HG03095 (cell line): ENCODE data around the gene AFAP1.

Source experiments
- ATAC-seq: cut with Tn5 transposase; IDR thresholded peaks from one replicate; pipeline ENCODE4 v1.9.1; 2021; ENCODE audit warnings: moderate library complexity; ENCODE audit not compliant: unreplicated experiment

Gene AFAP1

DNA sequence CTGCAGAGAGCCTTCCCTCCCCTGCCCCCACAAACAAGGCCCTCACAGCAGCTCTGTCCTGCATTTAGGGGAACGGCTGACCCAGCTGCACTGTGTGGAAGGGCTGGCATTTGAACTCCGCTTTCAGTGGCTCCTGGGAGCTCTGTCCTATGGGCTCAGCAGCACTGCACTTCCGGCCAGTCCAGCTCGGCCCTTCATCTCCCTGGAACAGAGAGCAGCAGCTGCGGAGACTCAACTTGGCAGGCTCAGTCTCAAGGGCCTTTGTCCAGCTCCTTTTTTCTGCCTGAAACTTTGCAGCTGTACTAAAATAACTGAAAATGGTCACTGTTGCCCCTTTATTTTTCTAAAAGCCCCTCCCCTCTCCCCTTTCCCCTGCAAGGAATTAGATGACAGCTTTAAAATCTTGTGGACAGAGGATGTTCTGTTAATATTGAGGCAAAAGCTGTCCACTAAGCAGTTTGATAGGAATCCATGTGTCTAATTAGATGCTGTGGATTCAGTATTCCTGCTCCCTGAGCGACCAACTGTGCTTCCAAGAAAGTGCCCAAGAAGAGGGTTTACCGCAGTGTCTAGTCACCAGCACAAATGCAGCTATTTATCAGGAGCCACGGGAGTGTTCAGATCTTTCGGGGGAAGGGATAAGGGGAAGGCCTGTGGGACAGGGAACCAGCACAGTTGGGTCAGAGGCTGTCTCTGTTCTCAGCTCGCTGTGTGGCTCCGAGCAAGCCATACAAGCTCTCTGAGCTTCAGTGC lies 133.1 kb downstream of the AFAP1 start:
- ATAC-seq = no peak

DNA sequence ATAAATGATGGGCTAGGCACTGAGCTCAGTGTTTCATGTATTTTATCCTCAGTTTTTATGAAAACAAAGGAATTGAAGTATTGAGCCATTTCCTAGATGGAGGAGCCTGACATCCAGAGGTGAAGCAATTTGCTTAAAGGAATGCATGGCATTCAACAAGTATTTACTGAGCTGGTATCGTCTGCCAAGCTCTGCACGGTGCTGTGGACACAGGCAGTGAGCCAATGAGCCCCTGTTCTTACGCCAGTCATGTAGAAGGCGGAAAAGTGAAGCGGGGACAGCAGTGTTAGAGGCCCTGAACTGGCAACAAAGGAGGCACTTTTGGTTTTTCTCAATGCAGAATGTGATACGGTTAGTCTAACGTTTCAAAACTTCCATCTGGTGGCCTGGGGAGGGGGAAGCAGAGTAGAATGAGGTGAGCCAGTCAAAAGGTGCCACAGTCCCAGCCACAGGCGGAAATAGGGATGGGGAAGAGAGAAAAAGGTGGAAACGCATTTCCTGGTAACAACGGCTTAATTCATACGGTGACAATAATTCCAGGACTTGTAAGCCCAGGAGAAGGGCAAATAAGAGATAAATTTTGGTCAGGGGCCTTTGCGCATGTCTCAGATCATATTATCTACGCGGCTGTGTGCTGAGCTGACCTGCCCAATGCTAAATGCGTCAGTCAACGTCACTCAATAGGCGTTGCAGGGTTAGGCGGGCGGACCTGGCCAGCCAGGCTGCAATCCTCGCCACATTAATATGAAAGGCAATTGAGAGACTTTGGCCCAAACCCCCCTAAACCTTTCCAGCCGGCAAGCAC lies 133.9 kb downstream of the AFAP1 start:
- ATAC-seq = no peak

DNA sequence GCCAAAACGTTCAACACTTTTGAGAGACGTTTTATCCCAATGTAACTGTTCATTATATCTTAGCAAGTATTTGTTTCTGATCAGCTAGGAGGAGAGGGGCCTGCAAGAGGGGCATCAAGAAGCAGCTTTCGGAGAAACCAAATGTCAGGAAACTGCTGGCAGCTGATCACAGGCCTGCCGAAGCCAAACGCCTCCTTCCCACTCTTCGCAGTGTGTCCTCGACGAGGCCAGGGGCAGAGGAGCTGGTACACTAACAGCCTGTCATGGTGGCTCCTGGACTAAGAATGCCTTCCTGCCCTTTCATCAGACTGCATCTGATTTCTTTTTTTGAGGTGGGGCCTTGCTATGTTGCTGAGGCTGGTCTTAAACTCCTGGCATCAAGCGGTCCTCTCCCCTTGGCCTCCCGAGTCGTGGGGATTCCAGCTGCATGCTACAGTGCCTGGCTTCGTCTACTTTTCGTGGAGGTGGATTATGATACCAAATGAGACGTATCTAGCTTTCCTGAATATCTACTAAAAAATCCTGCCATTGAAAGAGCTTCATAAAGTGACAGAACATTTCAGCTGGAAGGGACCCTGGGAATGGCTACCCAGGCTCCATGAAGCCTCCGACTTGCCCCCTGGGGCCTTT lies 134.8 kb downstream of the AFAP1 start:
- no peak for ATAC-seq

DNA sequence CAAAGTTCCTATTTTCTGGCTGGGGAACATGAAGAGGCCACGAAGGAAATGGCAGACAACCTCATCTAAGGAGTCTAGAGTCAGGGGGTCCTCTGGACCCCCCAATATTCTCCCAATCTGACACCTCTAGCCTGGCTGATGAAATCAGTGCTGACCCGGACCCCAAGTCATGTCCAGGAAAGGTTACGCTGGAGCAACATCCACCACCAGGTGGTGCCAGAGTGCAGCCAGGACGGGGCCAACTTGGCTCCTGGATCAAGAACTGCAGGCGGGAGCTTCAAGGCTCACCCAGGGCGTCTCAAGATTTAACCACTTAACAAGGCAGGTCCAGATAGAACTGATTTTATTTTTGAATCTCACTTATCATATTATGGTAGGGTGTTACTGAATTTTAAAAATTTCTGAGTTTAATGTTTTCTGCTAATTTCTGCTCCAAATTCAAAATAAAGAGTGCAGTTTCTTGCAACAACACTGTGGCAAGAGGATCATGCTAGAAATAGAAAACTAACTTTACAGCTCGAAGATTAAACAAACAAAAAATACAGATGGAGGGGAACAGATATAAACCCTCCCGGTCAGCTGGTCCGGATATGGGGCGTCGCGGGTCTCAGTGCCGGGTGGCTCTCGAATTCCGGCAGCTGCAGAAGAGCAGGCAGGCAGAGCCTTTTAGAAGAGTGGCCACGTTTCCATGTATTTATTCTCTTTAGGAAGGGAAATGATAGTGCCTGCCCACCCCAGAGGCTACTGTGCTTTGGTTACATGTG lies 135.5 kb downstream of the AFAP1 start:
- no peak for ATAC-seq

DNA sequence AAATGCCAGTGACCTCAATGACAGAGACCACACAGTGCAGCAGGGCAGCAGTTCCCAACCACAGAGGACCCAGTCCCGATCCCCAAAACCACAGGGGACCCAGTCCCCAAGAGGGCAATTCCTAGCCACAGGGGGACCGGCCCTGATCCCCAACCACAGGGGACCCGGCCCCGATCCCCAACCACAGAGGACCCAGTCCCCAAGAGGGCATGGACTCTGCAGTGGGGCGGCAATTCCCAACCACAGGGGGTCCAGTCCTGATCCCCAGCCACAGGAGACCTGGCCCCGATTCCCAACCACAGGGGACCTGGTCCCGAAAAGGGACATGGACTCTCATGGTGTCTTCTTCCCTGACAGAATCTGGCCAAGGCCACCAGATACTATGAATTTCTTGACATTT lies 136.3 kb downstream of the AFAP1 start:
- no peak for ATAC-seq

DNA sequence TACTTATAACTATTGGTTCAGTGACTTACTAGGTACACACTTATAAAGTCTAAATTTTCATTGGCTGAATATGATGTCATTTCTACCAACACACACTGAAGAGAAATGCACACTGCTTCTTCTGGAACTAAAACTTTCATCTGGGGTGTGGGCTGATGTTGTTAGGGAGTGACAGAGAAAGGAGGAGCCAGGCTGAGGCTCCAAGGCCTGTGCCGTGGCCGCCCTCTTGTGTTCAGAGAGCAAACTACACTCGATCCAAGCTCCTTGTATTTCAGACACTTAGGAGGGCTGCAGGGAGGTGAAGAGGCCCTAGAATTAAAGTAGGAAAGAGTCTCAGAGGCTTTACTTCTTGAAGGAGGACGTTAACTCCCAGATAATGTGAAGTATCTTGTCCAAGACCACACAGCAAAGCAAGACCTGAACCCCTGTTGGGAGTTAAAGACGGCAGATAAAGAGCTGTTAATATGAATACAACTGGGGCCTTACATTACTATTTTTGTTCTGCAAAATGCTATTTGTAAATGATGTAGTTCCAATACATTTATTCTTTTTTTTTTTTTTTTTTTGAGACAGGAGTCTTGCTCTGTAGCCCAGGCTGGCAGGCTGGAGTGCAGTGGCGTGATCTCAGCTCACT lies 137.5 kb downstream of the AFAP1 start:
- peak; percentile 89 for ATAC-seq

DNA sequence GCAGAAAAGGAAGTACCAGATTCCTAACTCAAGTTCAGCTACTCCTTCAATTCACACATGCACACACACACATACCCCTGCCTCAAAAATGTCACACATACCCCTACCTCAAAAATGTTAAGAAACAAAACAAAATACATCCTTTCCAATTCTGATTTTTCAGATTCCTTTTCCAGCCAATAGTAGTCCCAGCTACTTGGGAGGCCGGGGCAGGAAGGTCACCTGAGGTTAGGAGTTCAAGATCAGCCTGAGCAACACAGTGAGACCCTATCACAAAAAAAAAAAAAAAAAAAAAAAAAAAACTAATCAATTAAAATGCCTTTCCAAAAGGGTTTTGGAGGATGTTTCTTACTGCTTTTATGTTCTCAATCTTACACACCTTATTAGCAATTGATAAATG lies 138.0 kb downstream of the AFAP1 start:
- ATAC-seq = no peak

DNA sequence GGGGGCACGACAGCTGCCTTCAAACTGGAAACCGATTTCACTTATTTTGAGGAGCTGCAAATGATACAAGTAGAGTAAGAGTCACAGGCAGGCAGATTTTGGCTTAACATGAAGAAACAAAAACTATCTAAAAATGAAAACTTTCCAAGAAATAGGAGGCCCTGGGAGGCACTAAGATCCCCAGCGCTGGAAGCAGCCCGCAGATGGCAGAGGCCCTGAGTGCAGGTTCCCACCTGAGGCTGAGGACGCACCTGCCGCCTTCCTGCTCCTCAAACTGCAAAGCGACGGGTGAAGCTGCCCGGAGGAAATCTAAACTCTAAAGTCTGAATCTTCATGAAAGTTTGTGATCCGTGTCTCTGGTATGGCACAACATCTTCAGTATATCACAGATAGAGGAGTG lies 138.7 kb downstream of the AFAP1 start:
- ATAC-seq = no peak

DNA sequence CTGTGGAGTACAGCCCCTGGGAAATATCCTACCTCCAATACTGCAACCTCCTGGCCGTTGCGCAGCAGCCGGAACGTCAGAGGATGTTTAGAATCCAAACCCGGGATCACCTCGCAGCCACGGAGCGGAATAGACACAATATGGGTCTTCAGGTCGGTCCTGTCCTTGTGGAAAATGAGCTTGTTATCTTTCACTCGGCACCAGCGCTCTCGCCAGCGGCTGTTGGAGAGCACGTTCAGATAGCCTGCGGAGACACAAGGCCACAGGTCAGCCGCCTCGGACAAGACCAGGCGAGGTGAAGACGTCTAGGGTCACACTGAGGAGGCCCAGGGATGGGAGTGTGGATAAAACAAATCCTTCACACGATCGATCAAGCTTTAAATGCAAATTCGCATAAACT lies 139.3 kb downstream of the AFAP1 start:
- ATAC-seq = no peak

DNA sequence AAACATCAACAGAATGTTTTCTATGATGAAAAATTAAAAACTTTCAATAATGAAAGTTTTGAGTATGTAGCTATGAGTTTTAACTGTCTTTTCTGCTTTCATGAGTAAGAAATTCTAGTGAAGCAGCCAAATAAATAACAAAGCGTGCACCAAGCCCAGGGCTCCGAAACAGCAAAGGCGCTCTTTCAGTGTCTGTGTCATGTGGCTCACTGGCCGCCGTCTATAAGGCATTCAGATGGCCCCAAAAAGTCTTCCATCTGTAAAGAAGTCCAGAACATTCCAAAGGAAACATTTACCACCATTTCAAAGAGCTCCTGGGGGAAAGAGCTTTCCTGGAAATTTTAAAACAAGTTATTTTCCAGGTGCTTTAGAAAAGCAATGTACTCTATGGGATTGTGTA lies 139.9 kb downstream of the AFAP1 start:
- no peak for ATAC-seq

DNA sequence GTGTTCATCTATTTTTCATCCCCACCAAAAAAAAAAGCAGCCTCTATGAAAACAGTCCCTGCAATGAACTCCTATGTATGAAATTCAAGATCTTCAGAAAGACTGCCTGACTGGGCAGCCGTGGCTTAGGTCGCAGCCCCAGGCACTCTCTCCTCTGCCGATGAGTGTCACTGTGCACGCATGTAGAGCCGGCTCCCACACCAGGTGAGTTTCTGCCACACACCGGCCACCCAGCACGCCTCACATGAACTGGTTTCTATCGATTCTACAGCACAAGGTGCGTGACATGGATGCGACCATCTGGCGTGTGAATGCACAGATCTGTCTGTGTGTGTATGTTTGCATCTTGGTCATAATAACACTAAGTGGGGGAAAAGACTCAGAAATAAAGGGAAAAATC lies 140.4 kb downstream of the AFAP1 start:
- no peak for ATAC-seq

DNA sequence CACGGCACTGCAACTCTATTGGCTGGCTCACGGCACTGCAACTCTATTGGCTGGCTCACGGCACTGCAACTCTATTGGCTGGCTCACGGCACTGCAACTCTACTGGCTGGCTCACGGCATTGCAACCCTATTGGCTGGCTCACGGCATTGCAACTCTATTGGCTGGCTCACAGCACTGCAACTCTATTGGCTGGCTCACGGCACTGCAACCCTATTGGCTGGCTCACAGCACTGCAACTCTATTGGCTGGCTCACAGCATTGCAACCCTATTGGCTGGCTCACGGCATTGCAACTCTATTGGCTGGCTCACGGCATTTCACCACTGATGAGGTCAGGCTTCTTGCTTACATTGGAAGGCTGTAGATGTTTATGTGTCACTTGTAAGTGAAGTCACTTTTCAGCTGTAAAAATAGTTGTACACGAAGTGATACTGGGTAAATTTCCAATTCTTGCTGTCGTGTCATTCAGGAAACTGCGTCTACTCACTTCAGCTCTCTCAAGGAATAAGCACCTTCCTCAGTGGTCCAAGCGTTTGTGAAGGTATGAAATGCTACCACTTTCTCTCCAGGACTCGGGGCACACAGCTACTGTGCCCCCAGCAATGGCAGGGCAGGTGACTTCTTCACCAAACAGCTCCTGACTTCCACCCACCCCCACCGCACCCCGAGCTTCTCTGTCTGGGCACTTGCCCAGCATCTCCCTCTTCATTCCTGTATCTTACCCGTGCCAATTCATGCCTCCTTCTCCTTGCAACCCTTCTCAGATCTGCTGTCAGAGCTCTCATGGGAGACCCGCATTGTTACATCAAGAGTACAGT lies 141.3 kb downstream of the AFAP1 start:
- no peak for ATAC-seq

DNA sequence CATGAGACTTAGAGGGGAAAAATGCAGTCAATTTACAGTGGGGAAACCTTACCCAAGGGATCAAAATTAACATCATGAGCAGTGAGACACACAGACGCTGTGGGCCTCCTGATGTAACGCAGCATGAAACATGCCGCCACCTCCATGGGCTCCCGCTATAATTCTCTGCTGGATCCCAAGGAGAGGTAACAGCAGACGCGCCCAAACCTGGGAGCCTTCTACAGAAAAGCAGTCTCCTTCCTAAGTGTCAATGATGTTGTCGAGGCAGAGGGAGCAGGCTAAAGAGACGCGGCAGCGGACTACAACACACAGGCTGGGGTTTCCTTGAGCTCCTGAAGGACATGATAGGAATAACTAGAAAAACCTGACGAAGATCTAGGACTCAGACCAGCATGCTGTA lies 142.3 kb downstream of the AFAP1 start:
- no peak for ATAC-seq

DNA sequence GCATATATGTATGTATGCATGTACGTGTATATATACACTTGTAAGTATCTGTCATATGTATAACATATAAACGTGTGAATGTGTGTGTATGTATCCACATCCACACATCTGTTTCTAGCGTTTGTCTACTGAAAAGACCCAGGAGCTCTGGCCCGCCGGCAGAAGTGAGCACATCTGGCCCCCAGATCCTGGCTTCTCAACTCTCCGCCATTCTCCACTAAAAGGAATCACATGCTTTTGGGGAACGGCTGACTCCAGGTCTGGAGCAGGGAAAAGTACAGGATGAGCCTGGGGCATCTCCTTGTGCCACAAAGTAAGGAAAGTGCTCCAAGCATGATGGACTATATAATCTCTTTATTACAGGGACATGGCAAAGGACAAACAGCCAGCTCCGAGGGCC lies 143.7 kb downstream of the AFAP1 start:
- ATAC-seq = no peak

DNA sequence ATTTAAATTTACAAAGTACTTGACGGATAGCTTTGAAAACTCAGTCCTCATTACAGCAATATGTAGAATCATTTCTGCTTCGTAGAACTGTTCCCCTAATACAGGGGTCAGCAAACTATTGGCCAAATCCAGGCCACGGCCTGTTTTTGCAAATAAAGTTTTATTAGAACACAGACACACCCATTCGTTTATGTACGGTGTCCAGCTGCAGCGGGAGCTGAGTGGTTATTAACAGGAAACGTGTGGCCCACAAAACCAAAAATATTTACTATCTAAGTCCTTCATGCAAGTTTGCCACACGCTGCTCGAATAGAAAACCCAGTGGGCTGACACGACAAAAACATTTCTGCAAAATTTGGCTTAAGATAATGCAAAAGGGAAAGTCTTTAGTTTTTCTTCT lies 146.5 kb downstream of the AFAP1 start:
- ATAC-seq = no peak

DNA sequence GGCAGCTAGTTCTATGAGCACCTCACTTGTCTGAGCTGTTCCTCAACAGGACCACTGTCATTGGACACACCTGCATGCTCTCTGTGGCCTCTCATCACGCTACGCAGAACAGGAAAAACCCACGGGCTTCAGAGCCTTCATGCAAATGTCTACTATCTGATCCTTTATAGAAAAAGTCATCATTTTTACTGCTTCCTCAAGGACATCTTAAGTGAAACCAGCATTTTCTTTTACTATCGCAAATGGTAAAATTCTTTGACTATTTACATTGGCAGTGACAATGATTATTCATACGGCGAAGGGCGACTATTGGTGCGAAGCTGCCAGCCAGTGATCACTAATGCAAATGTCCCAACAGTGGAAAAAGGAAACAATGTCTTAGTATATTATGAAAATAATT lies 147.0 kb downstream of the AFAP1 start:
- peak; percentile 88 for ATAC-seq

DNA sequence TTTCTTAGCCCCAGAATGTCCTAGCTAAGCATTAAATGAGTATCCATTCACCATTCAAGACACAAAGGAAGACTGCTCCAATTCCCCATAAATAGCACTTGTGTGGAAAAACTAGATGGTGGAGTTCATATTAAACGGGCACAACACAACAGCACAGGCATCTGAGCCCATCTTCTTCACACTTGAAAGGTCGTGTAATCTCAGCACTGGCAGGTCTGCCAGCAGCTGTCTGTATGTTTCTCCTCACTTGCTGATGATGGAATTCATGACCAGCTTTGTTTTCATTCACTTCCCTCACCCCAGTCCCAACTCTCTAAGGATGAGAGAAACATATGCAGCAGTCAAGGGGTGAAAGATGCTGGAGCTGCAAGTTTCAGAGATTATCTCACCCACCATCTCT lies 148.7 kb downstream of the AFAP1 start:
- ATAC-seq = no peak

DNA sequence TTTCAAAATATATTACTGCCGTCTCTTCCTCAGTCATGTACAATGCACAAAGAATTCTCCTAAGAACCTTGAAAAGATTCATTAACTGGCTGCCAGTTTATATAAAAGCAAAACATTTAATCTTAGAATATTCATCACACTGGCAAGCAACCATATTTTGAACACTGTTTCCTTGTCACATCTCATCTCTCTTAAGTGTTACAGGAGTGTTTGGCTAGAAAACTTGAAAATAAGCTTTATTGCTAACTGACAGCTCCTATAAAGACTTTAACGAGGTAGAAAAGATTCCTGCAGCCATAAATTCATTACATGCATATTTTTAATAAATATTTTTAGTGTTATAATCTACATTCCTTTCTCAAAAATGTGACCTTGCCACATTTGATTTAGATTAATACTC lies 149.6 kb downstream of the AFAP1 start:
- no peak for ATAC-seq

DNA sequence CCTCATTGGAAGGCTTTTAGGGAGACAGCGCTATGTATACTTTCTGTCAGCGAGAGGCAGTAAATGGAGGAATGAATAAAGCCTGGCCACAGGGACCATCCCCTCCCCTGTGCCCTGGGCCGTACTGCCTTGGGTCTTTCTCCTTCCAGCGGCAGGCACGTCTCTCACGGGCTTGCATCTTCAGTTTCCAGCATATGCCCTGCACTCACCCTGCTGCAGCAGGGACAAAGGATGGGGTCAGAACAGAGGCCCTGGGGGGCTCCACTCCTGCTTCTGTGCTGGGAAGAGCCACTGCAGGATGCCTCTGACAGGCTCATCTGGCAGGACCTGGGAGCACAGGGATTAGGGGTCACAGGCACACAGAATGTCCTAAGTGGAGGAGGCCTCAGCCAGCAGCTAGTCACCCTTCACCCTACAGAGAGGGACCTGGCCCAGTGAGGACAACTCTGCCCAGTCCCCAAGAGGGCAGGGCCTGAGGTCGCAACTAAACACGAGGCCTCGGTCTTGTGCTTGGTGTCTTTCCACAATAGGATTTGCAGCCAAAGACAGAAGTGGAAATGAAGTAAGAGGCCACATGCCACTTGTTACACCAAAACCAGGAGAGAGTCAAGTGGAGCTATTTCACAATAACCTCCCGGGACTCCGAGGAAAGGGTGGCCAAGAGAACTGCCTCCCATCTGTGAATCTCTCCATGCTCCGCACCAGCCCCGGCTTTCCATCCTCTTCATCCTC lies 150.8 kb downstream of the AFAP1 start:
- no peak for ATAC-seq
